Neural progenitor cell (in vitro differentiated cells): Measurements from ENCODE around the gene VSTM4.

Experiments used
- CTCF ChIP-seq: fragments of 200-600 bp; sonication (generic); IDR thresholded peaks from 2 replicates; pipeline ENCODE4 v1.5.1; 2017; ENCODE audit warnings: antibody characterized with exemption, mild to moderate bottlenecking
- EZH2 ChIP-seq: fragments of 200-600 bp; sonication (generic); IDR thresholded peaks from 2 replicates; pipeline ENCODE4 v1.6.1; 2017; ENCODE audit warnings: antibody characterized with exemption, mild to moderate bottlenecking, moderate library complexity

DNA sequence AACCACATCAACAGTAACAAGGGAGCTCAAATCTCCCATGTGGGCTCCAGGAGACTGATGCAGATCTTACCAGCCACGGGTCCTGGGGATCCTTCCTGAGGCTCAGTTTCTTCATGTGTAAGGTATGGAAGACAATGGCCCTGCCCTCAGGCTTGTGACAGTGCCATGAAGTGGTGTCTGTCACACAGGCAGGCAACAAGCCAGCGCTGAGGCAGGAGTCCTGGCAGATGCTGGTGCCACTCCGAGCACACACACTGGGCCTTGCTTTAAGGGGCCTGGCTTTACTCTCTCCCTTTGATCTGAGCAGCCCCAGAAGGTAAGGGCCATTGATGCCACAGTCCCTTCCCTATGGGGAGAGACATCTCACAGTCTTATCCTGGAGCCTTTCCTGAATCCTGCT is 147.3 kb downstream of the VSTM4 start:
- TF ChIP-seq CTCF (no peak), EZH2 (no peak)
